Common myeloid progenitor, CD34-positive (primary cell): ENCODE data around the gene UBQLN1.
A peak's percentile ranks its signal among the peaks of the same experiment; 100 is the strongest.

ENCODE experiments used
- CTCF ChIA-PET: fragments of 350-600 bp; sonication (Branson Sonifier 250); formaldehyde crosslinking; loops from one replicate; lab custom pipeline; 2021; ENCODE audit warnings: antibody characterized with exemption; lab: Charles Lee
- POLR2A ChIA-PET: fragments of 350-600 bp; sonication (Branson Sonifier 250); formaldehyde crosslinking; loops from one replicate; lab custom pipeline; 2021; ENCODE audit warnings: antibody characterized with exemption; lab: Charles Lee
- DNase-seq, 3 donors: peaks; one replicate each; pipeline versions ENCODE4 v3.0.0 to v3.0.0-alpha.2; 2013
- H3K27ac ChIP-seq, 2 experiments: 1 replicate in 1 of 2; 2 replicates in 1 of 2; pipeline ENCODE4 v1.7.0; 2013; ENCODE audit warnings: inconsistent platforms in 2 of 2, low read length in 2 of 2, mild to moderate bottlenecking in 2 of 2, low read depth in 1 of 2, moderate library complexity in 1 of 2; ENCODE audit not compliant: severe bottlenecking in 2 of 2, insufficient read depth in 1 of 2, poor library complexity in 1 of 2
- H3K27me3 ChIP-seq, 5 experiments: replicated peaks in 2 of 5; 1 replicate in 3 of 5; 2 replicates in 2 of 5; pipeline versions ENCODE4 v1.6.1 to v1.7.0; 2013; ENCODE audit warnings: low read length in 4 of 5, mild to moderate bottlenecking in 2 of 5, moderate library complexity in 2 of 5, inconsistent platforms in 1 of 5; ENCODE audit not compliant: insufficient read depth in 5 of 5, control insufficient read depth in 4 of 5
- H3K36me3 ChIP-seq, 4 experiments: 1 replicate in 2 of 4; 2 replicates in 2 of 4; pipeline versions ENCODE4 v1.6.1 to v1.7.0; 2013; ENCODE audit warnings: low read length in 3 of 4, control low read depth in 1 of 4, mild to moderate bottlenecking in 1 of 4; ENCODE audit not compliant: control insufficient read depth in 4 of 4, insufficient read depth in 4 of 4
- H3K4me1 ChIP-seq, 4 experiments: 1 replicate in 3 of 4; 2 replicates in 1 of 4; pipeline versions ENCODE4 v1.6.1 to v1.7.1; 2013; ENCODE audit warnings: low read length in 3 of 4, mild to moderate bottlenecking in 3 of 4, control low read depth in 1 of 4, inconsistent platforms in 1 of 4, moderate library complexity in 1 of 4; ENCODE audit not compliant: control insufficient read depth in 4 of 4, insufficient read depth in 4 of 4; ENCODE audit errors: control extremely low read depth in 1 of 4
- H3K4me3 ChIP-seq, 7 experiments: 1 replicate in 4 of 7; 2 replicates in 3 of 7; pipeline versions ENCODE4 v1.5.1 to v1.7.0; 2013; ENCODE audit warnings: mild to moderate bottlenecking in 7 of 7, low read length in 6 of 7, moderate library complexity in 6 of 7, inconsistent platforms in 2 of 7, low read depth in 2 of 7, control low read depth in 1 of 7; ENCODE audit not compliant: insufficient read depth in 4 of 7, control insufficient read depth in 1 of 7; ENCODE audit errors: extremely low read depth in 1 of 7
- H3K9me3 ChIP-seq, 5 experiments: 1 replicate in 4 of 5; 2 replicates in 1 of 5; pipeline versions ENCODE4 v1.6.1 to v1.7.1; 2013; ENCODE audit warnings: low read length in 4 of 5, mild to moderate bottlenecking in 2 of 5, inconsistent platforms in 1 of 5, low read depth in 1 of 5, moderate library complexity in 1 of 5; ENCODE audit not compliant: control insufficient read depth in 4 of 5, insufficient read depth in 2 of 5; ENCODE audit errors: control extremely low read depth in 1 of 5
- WGBS: methylation state at CpG from one replicate; pipeline ENCODE4 v1.1.5; 2013; ENCODE audit not compliant: insufficient coverage; 5-methylcytosine and 5-hydroxymethylcytosine counted together

UBQLN1 gene

GRCh38 chr9:83671451-83671850 lies 36.3 kb downstream of the UBQLN1 start:
- peaks cover 0 to under 1% (median 0%) of the 10 kb centered on the region in 4 experiments for H3K4me1 ChIP-seq
- no peaks in the 10 kb centered on the region for H3K9me3 ChIP-seq
- no peak for DNase-seq
- WGBS: 100% methylated on average over 1 of the region's 1 CpG
- no peak overlapping the region for H3K4me3 ChIP-seq
- ChIA-PET CTCF (interaction anchor here (1.1 to 1.7 kb wide), 3 partner anchors 9 to 25 kb away, joined by 3 to 4 read pairs (median 4); no protein-coding TSS in a partner anchor), POLR2A (no interaction called here)
- H3K27ac ChIP-seq: no peak overlapping the region
- H3K36me3 ChIP-seq: peaks cover 29 to 66% (median 46%) of the 10 kb centered on the region in 4 experiments
- no peaks in the 10 kb centered on the region for H3K27me3 ChIP-seq

- Histone ChIP-seq H3K4me1 (peaks cover 0 to 2% (median 0%) of the 10 kb centered on the region in 4 experiments), H3K36me3 (peaks cover 34 to 65% (median 44%) of the 10 kb centered on the region in 4 experiments), H3K4me3 (no peak overlapping the region), H3K27ac (no peak overlapping the region), H3K27me3 (no peaks in the 10 kb centered on the region), H3K9me3 (no peaks in the 10 kb centered on the region)
- WGBS: 97% methylated on average over 3 of the region's 5 CpGs
- no peak for DNase-seq
- CTCF ChIA-PET: no interaction called here
- POLR2A ChIA-PET: interaction anchor here (0.7 kb wide), 1 partner anchor 30 kb away, joined by 3 read pairs; no protein-coding TSS in a partner anchor
Observed at GRCh38 chr9:83670381-83670780, 37.4 kb downstream of the UBQLN1 start.

- ChIA-PET POLR2A (no interaction called here), CTCF (interaction anchor here (0.9 to 1.0 kb wide), 2 partner anchors 13 to 17 kb away, joined by 3 to 4 read pairs; no protein-coding TSS in a partner anchor)
- no peak for DNase-seq
- Histone ChIP-seq H3K4me3 (no peak overlapping the region), H3K9me3 (no peaks in the 10 kb centered on the region), H3K4me1 (peaks cover 0 to 2% (median 0%) of the 10 kb centered on the region in 4 experiments), H3K36me3 (peaks cover 39 to 66% (median 48%) of the 10 kb centered on the region in 4 experiments), H3K27me3 (no peaks in the 10 kb centered on the region), H3K27ac (no peak overlapping the region)
- WGBS: no CpG with 5 or more reads among the region's 1 CpG
Observed at GRCh38 chr9:83669067-83669466, 38.7 kb downstream of the UBQLN1 start.

GRCh38 chr9:83665580-83666200 lies 42.1 kb downstream of the UBQLN1 start:
- peaks cover 27 to 65% (median 51%) of the 10 kb centered on the region in 4 experiments for H3K36me3 ChIP-seq
- no peak overlapping the region for H3K4me3 ChIP-seq
- DNase-seq: peak in 1 of 3 donors; percentile 36
- no peaks in the 10 kb centered on the region for H3K27me3 ChIP-seq
- H3K27ac ChIP-seq: peak overlapping the region in 1 of 2 experiments; percentile 15
- CTCF ChIA-PET: interaction anchor here (1.1 to 1.9 kb wide), 5 partner anchors 12 to 43 kb away, joined by 3 to 8 read pairs (median 3); no protein-coding TSS in a partner anchor
- POLR2A ChIA-PET: no interaction called here
- peaks cover 0 to 2% (median 0%) of the 10 kb centered on the region in 4 experiments for H3K4me1 ChIP-seq
- H3K9me3 ChIP-seq: no peaks in the 10 kb centered on the region
- 0% methylated on average over 1 of the region's 5 CpGs for WGBS

GRCh38 chr9:83662933-83663332 lies 44.8 kb downstream of the UBQLN1 start:
- 100% methylated on average over 2 of the region's 3 CpGs for WGBS
- Histone ChIP-seq H3K4me1 (peaks cover 0 to 2% (median 0%) of the 10 kb centered on the region in 4 experiments), H3K4me3 (no peak overlapping the region), H3K27ac (no peak overlapping the region), H3K9me3 (no peaks in the 10 kb centered on the region), H3K36me3 (peaks cover 20 to 76% (median 56%) of the 10 kb centered on the region in 4 experiments), H3K27me3 (no peaks in the 10 kb centered on the region)
- ChIA-PET POLR2A (interaction anchor here (0.6 kb wide), 1 partner anchor 16 kb away, joined by 4 read pairs; no protein-coding TSS in a partner anchor), CTCF (interaction anchor here (1.3 to 2.1 kb wide), 3 partner anchors 9 to 19 kb away, joined by 3 to 7 read pairs (median 6); no protein-coding TSS in a partner anchor)
- DNase-seq: no peak

GRCh38 chr9:83656952-83657351 lies 50.8 kb downstream of the UBQLN1 start:
- peaks cover 0 to 7% (median 4%) of the 10 kb centered on the region in 4 experiments for H3K4me1 ChIP-seq
- H3K27ac ChIP-seq: no peak overlapping the region
- ChIA-PET POLR2A (no interaction called here), CTCF (interaction anchor here (0.7 to 1.8 kb wide), 4 partner anchors 12 to 43 kb away, joined by 3 to 5 read pairs (median 3); no protein-coding TSS in a partner anchor)
- DNase-seq: no peak
- peaks cover 0 to under 1% (median 0%) of the 10 kb centered on the region in 5 experiments for H3K9me3 ChIP-seq
- H3K4me3 ChIP-seq: no peak overlapping the region
- 84% methylated on average over 6 of the region's 6 CpGs for WGBS
- peaks cover 18 to 81% (median 54%) of the 10 kb centered on the region in 4 experiments for H3K36me3 ChIP-seq
- no peaks in the 10 kb centered on the region for H3K27me3 ChIP-seq
